Measurements from ENCODE around the gene OR10A2. TPM values are rescaled to one million over a fixed set of nuclear protein-coding genes. Genes with fewer than 3 reads are reported as not detected.

OR10A2 gene
- total and polyA plus RNA-seq, 10 of the 15 experiments (the other 5 are each of a cell fraction or from before 2014, with no cell fraction given): 0.04 to 0.06 TPM; not detected in 8

- ATAC-seq (no peak), FAIRE-seq (no peak), DNase-seq (ENCODE audit: low read depth, low spot score) (no peak)
- no TSS peak for BruUV-seq (replicated peaks)
- RAD21 ChIA-PET (ENCODE audit: unreplicated experiment): no interaction called here
- Histone ChIP-seq H2AFZ (ENCODE audit: control insufficient read depth, low read depth, low read length) (no peak overlapping the region), H3K27me3 (replicated peaks in 1 of 2; ENCODE audit: control insufficient read depth in 2 of 2, insufficient read depth in 2 of 2, low read length in 1 of 2) (no peaks in the 10 kb centered on the region), H3K9me3 (replicated peaks; ENCODE audit: control insufficient read depth, insufficient read depth, low read length) (peaks cover 2% of the 10 kb centered on the region; the same call in 1 of the 3 replicates), H3K9ac (ENCODE audit: control insufficient read depth, insufficient read depth, low read length) (no peak overlapping the region), H3K27ac (ENCODE audit: control insufficient read depth, insufficient read depth) (no peak overlapping the region), H3K79me2 (ENCODE audit: control insufficient read depth, insufficient read depth, low read length) (no peaks in the 10 kb centered on the region), H3K4me2 (ENCODE audit: control insufficient read depth, insufficient read depth) (no peak overlapping the region), H3K4me1 (ENCODE audit: control insufficient read depth, insufficient read depth, low read length) (no peaks in the 10 kb centered on the region), H3K4me3 (no peak overlapping the region), H3K36me3 (ENCODE audit: control insufficient read depth in 2 of 2, insufficient read depth in 2 of 2, low read length in 1 of 2) (no peaks in the 10 kb centered on the region), H4K20me1 (ENCODE audit: control insufficient read depth, insufficient read depth) (no peaks in the 10 kb centered on the region)
- CTCF ChIA-PET: interaction anchor here (1.2 to 2.3 kb wide), 3 partner anchors 10 to 76 kb away, joined by 4 to 12 read pairs (median 7); no protein-coding TSS in a partner anchor
- TF ChIP-seq ZNF207 (IDR thresholded peaks at IDR 0.05; ENCODE audit: borderline replicate concordance) (no peak), NR2C1 (IDR thresholded peaks at IDR 0.05) (no peak)
- 6% methylated on average over 2 of the region's 2 CpGs for WGBS (ENCODE audit: insufficient coverage, insufficient replicate concordance, low lambda C conversion rate, missing lambda C conversion rate)
- SMC1A ChIA-PET (ENCODE audit: uncharacterized antibody, unreplicated experiment): no interaction called here
- intact Hi-C loops (cut with micrococcal nuclease; ENCODE audit: unreplicated experiment) (loop anchor here (2.0 to 5.0 kb wide), 3 partner anchors 465 to 874 kb away; no protein-coding TSS in a partner anchor), in situ Hi-C loops (cut with MboI) (loop anchor here (10.0 kb wide), 1 partner anchor 881 kb away; no protein-coding TSS in a partner anchor)
- POLR2A ChIA-PET: no interaction called here
Observed at GRCh38 chr11:6813656-6814055, 49.2 kb upstream of the OR10A2 start.

GRCh38 chr11:6817694-6818093, 45.2 kb upstream of the OR10A2 start:
- no peak overlapping the region for H3K9ac ChIP-seq (ENCODE audit: control insufficient read depth, insufficient read depth, low read length)
- no peak for FAIRE-seq
- H2AFZ ChIP-seq (ENCODE audit: control insufficient read depth, low read depth, low read length): no peak overlapping the region
- DNase-seq (ENCODE audit: low read depth, low spot score): no peak
- no peaks in the 10 kb centered on the region for H3K79me2 ChIP-seq (ENCODE audit: control insufficient read depth, insufficient read depth, low read length)
- POLR2A ChIA-PET: no interaction called here
- WGBS (ENCODE audit: insufficient coverage, insufficient replicate concordance, low lambda C conversion rate, missing lambda C conversion rate): 0% methylated on average over 1 of the region's 1 CpG
- BruUV-seq (replicated peaks): no TSS peak
- CTCF ChIA-PET: interaction anchor here (0.6 to 1.1 kb wide), 2 partner anchors 111 to 144 kb away, joined by 3 read pairs; no protein-coding TSS in a partner anchor
- RAD21 ChIA-PET (ENCODE audit: unreplicated experiment): no interaction called here
- H3K9me3 ChIP-seq (replicated peaks; ENCODE audit: control insufficient read depth, insufficient read depth, low read length): peaks cover 2% of the 10 kb centered on the region; the same call in 1 of the 3 replicates
- SMC1A ChIA-PET (ENCODE audit: uncharacterized antibody, unreplicated experiment): no interaction called here
- H3K36me3 ChIP-seq (ENCODE audit: control insufficient read depth in 2 of 2, insufficient read depth in 2 of 2, low read length in 1 of 2): no peaks in the 10 kb centered on the region
- in situ Hi-C loops (cut with MboI): loop anchor here (10.0 kb wide), 1 partner anchor 877 kb away; no protein-coding TSS in a partner anchor
- ATAC-seq: no peak
- intact Hi-C loops (cut with micrococcal nuclease; ENCODE audit: unreplicated experiment): no loop called here
- no peaks in the 10 kb centered on the region for H4K20me1 ChIP-seq (ENCODE audit: control insufficient read depth, insufficient read depth)
- H3K27ac ChIP-seq (ENCODE audit: control insufficient read depth, insufficient read depth): no peak overlapping the region
- H3K27me3 ChIP-seq (replicated peaks in 1 of 2; ENCODE audit: control insufficient read depth in 2 of 2, insufficient read depth in 2 of 2, low read length in 1 of 2): no peaks in the 10 kb centered on the region
- H3K4me2 ChIP-seq (ENCODE audit: control insufficient read depth, insufficient read depth): no peak overlapping the region
- no peaks in the 10 kb centered on the region for H3K4me1 ChIP-seq (ENCODE audit: control insufficient read depth, insufficient read depth, low read length)
- H3K4me3 ChIP-seq: no peak overlapping the region
- no peak for TF ChIP-seq ZNF217 (IDR thresholded peaks at IDR 0.05)
- TF ChIP-seq RELB (IDR thresholded peaks at IDR 0.05; ENCODE audit: low read depth): no peak
- no peak for TF ChIP-seq CBFB (IDR thresholded peaks at IDR 0.05; ENCODE audit: low read depth)
- TF ChIP-seq POLR2AphosphoS2 (IDR thresholded peaks at IDR 0.05; ENCODE audit: low read depth, low read length): no peak
- TF ChIP-seq TARDBP (IDR thresholded peaks at IDR 0.05; ENCODE audit: borderline replicate concordance): no peak
- no peak for TF ChIP-seq SREBF2 (IDR thresholded peaks at IDR 0.05; ENCODE audit: low read length)
- no peak for TF ChIP-seq FOXM1 (IDR thresholded peaks at IDR 0.05; ENCODE audit: low read depth, low read length)
- no peak for TF ChIP-seq EED (IDR thresholded peaks at IDR 0.05; ENCODE audit: low read depth)
- TF ChIP-seq ZBTB33 (IDR thresholded peaks at IDR 0.05): no peak
